Astrocyte (in vitro differentiated cells and primary cell): Measurements from ENCODE around the gene PDE1A. TPM values are rescaled to one million over a fixed set of nuclear protein-coding genes. Genes with fewer than 3 reads are reported as not detected.

Experiments
- DNase-seq: peaks from one replicate; pipeline ENCODE4 v3.0.0-alpha.2; 2010; ENCODE audit warnings: low read depth
- FAIRE-seq: peaks from 2 replicates; lab custom pipeline; 2011; peaks lifted over from hg19 to GRCh38; lab: Jason Lieb, UNC
- H2AFZ ChIP-seq: 2 replicates; pipeline ENCODE4 v1.6.0; 2012; ENCODE audit warnings: low read depth, low read length, inconsistent platforms
- H3K27ac ChIP-seq: 2 replicates; pipeline ENCODE4 v1.5.1; 2011; ENCODE audit warnings: low read depth, low read length, inconsistent platforms
- H3K27me3 ChIP-seq: 2 replicates; pipeline ENCODE4 v1.6.0; 2011; ENCODE audit warnings: low read length, inconsistent platforms; ENCODE audit not compliant: insufficient read depth
- H3K36me3 ChIP-seq: 2 replicates; pipeline ENCODE4 v1.5.1; 2011; ENCODE audit warnings: low read length, inconsistent platforms; ENCODE audit not compliant: insufficient read depth
- H3K4me1 ChIP-seq: 2 replicates; pipeline ENCODE4 v1.5.1; 2011; ENCODE audit warnings: low read length, inconsistent platforms; ENCODE audit not compliant: insufficient read depth
- H3K4me2 ChIP-seq: 2 replicates; pipeline ENCODE4 v1.6.0; 2012; ENCODE audit warnings: low read length, inconsistent platforms
- H3K4me3 ChIP-seq: 2 replicates; pipeline ENCODE4 v1.5.1; 2011; ENCODE audit warnings: low read depth, mild to moderate bottlenecking, low read length, inconsistent platforms; ENCODE audit not compliant: insufficient read depth
- H3K79me2 ChIP-seq: 2 replicates; pipeline ENCODE4 v1.6.0; 2012; ENCODE audit warnings: mild to moderate bottlenecking, low read length, inconsistent platforms; ENCODE audit not compliant: insufficient read depth
- H3K9ac ChIP-seq: 2 replicates; pipeline ENCODE4 v1.6.0; 2012; ENCODE audit warnings: mild to moderate bottlenecking, low read length, inconsistent platforms
- H3K9me3 ChIP-seq: 2 replicates; pipeline ENCODE4 v1.5.1; 2012; ENCODE audit warnings: low read depth, mild to moderate bottlenecking, low read length, inconsistent platforms; ENCODE audit not compliant: insufficient read depth
- H4K20me1 ChIP-seq: 2 replicates; pipeline ENCODE4 v1.6.0; 2012; ENCODE audit warnings: low read length, inconsistent platforms; ENCODE audit not compliant: insufficient read depth
- H3K27ac Mint-ChIP-seq: one replicate; pipeline ENCODE4 v1.8.0; 2021; ENCODE audit warnings: mild to moderate bottlenecking, mixed read lengths; ENCODE audit not compliant: unreplicated experiment
- H3K27me3 Mint-ChIP-seq: one replicate; pipeline ENCODE4 v1.8.0; 2021; ENCODE audit warnings: low read depth, mixed read lengths; ENCODE audit not compliant: unreplicated experiment
- H3K36me3 Mint-ChIP-seq: one replicate; pipeline ENCODE4 v1.8.0; 2021; ENCODE audit warnings: low read depth, mixed read lengths; ENCODE audit not compliant: unreplicated experiment
- H3K4me1 Mint-ChIP-seq: one replicate; pipeline ENCODE4 v1.8.0; 2021; ENCODE audit warnings: low read depth, mixed read lengths; ENCODE audit not compliant: unreplicated experiment
- H3K4me3 Mint-ChIP-seq: one replicate; pipeline ENCODE4 v1.8.0; 2021; ENCODE audit warnings: mild to moderate bottlenecking, moderate library complexity, mixed read lengths; ENCODE audit not compliant: unreplicated experiment
- H3K9me3 Mint-ChIP-seq: one replicate; pipeline ENCODE4 v1.8.0; 2021; ENCODE audit warnings: mild to moderate bottlenecking, mixed read lengths; ENCODE audit not compliant: unreplicated experiment
- EZH2 ChIP-seq: IDR thresholded peaks from 2 replicates; pipeline ENCODE4 v1.6.1; 2012; ENCODE audit warnings: mild to moderate bottlenecking, low read length, inconsistent platforms; ENCODE audit not compliant: insufficient read depth
- total RNA-seq: library from RNA; stranded (reverse); gene quantifications from 2 replicates; pipeline ENCODE4 v1.2.1, GENCODE V29; 2021
- TF ChIP-seq, protein P1 (sequence below): IDR thresholded peaks from 2 replicates; pipeline ENCODE4 v1.5.1; 2011; ENCODE audit warnings: low read depth, mild to moderate bottlenecking, inconsistent platforms, low read length, moderate library complexity; ENCODE audit not compliant: insufficient read depth

Gene PDE1A
- total RNA-seq, 1 donor from 2014 or later, result 0.32 TPM

DNA sequence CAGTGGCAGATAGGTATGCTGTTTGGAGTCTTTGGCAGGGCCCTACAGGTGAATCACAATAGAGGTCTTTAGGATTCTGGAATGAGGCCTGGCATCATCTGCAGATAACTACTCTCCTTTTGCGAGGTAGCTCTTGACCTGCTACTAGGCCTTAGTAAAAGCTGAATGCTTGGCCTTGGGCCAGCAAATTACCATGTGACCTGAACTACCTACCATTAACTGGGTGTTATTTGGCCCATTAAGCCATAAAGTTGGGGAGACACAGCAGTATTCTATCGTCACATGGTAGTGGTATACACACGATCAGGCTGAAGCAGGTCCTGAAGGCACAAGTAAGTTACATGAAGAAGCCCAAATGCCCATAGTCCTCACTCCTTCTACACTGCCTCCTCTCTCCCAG, 263.0 kb downstream of the PDE1A start:
- Histone ChIP-seq H2AFZ (no peak overlapping the region), H3K4me2 (no peak overlapping the region), H3K79me2 (no peaks in the 10 kb centered on the region), H3K27me3 (no peaks in the 10 kb centered on the region), H3K36me3 (no peaks in the 10 kb centered on the region), H3K4me3 (no peak overlapping the region), H3K9me3 (no peaks in the 10 kb centered on the region), H4K20me1 (no peaks in the 10 kb centered on the region), H3K27ac (no peak overlapping the region), H3K9ac (no peak overlapping the region), H3K4me1 (no peaks in the 10 kb centered on the region)
- TF ChIP-seq EZH2, result no peak
- TF ChIP-seq, protein P1, sequence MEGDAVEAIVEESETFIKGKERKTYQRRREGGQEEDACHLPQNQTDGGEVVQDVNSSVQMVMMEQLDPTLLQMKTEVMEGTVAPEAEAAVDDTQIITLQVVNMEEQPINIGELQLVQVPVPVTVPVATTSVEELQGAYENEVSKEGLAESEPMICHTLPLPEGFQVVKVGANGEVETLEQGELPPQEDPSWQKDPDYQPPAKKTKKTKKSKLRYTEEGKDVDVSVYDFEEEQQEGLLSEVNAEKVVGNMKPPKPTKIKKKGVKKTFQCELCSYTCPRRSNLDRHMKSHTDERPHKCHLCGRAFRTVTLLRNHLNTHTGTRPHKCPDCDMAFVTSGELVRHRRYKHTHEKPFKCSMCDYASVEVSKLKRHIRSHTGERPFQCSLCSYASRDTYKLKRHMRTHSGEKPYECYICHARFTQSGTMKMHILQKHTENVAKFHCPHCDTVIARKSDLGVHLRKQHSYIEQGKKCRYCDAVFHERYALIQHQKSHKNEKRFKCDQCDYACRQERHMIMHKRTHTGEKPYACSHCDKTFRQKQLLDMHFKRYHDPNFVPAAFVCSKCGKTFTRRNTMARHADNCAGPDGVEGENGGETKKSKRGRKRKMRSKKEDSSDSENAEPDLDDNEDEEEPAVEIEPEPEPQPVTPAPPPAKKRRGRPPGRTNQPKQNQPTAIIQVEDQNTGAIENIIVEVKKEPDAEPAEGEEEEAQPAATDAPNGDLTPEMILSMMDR, result no peak
- Mint-ChIP-seq H3K9me3 (no peaks in the 10 kb centered on the region), H3K4me1 (no peaks in the 10 kb centered on the region), H3K27me3 (no peaks in the 10 kb centered on the region), H3K4me3 (no peak overlapping the region), H3K36me3 (no peaks in the 10 kb centered on the region), H3K27ac (no peak overlapping the region)
- DNase-seq, result no peak
- no peak for FAIRE-seq

DNA sequence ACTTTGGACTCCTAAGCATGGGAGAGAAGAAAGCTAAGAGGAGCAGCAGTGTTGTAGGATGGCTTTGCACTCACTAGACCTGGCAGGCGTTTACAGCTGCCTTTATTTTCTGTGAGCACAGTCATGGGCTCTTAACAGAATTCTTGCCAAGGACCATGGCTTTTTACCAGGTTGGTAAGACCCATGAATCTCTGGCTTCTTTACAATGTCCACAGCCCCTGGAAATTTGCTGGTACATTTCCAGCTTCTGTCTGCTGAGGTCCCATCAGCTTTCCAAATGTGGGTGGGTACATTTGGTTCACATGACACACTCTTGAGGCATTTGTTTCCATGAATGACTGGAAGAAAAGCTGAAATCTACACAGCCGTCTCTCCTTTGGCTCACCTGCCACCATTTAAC, 278.5 kb downstream of the PDE1A start:
- no peak overlapping the region for H3K27ac Mint-ChIP-seq

DNA sequence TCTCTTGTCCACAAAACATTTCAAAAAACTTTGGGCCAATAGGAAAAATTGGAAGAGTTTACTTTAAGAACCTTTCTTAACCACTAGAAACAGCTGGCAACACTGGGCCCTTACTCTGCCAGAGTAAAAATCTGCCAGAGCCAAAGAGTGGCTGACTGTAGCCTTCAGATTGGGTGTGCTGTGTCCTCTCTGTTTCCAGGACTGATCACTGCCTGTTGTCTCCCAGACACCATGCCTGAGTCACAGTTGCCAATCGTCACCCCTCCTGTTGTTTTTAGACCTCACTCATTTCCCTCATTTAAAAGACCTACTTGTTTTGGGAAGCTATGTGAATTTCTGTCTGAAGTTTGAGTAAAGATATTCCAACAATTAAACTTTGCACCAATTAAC, 282.1 kb downstream of the PDE1A start:
- peak; percentile 39 for DNase-seq
- Histone ChIP-seq H2AFZ (peak overlapping the region; percentile 27), H3K4me1 (peaks cover 13% of the 10 kb centered on the region), H3K9me3 (no peaks in the 10 kb centered on the region), H3K4me2 (peak overlapping the region; percentile 21), H3K79me2 (no peaks in the 10 kb centered on the region), H3K27me3 (no peaks in the 10 kb centered on the region), H3K27ac (no peak overlapping the region), H3K9ac (no peak overlapping the region), H4K20me1 (no peaks in the 10 kb centered on the region), H3K4me3 (no peak overlapping the region), H3K36me3 (no peaks in the 10 kb centered on the region)
- no peak for FAIRE-seq
- H3K36me3 Mint-ChIP-seq, result no peaks in the 10 kb centered on the region
- H3K27ac Mint-ChIP-seq, result peak overlapping the region; percentile 27
- no peaks in the 10 kb centered on the region for H3K27me3 Mint-ChIP-seq
- no peak overlapping the region for H3K4me3 Mint-ChIP-seq
- TF ChIP-seq, protein P1, result no peak
- TF ChIP-seq EZH2, result no peak
- no peaks in the 10 kb centered on the region for H3K9me3 Mint-ChIP-seq
- H3K4me1 Mint-ChIP-seq, result peaks cover 13% of the 10 kb centered on the region

More for the DNA sequence above, 278.5 kb downstream of the PDE1A start:
- Histone ChIP-seq H3K27me3 (no peaks in the 10 kb centered on the region), H4K20me1 (no peaks in the 10 kb centered on the region), H3K36me3 (no peaks in the 10 kb centered on the region), H3K4me3 (no peak overlapping the region), H3K9me3 (no peaks in the 10 kb centered on the region), H3K4me1 (peaks cover 13% of the 10 kb centered on the region), H2AFZ (no peak overlapping the region), H3K4me2 (no peak overlapping the region), H3K79me2 (no peaks in the 10 kb centered on the region), H3K9ac (no peak overlapping the region), H3K27ac (no peak overlapping the region)
- H3K4me1 Mint-ChIP-seq, result peaks cover 13% of the 10 kb centered on the region
- no peaks in the 10 kb centered on the region for H3K36me3 Mint-ChIP-seq
- TF ChIP-seq, protein P1, result no peak
- TF ChIP-seq EZH2, result no peak
- no peaks in the 10 kb centered on the region for H3K27me3 Mint-ChIP-seq
- H3K9me3 Mint-ChIP-seq, result no peaks in the 10 kb centered on the region
- no peak overlapping the region for H3K4me3 Mint-ChIP-seq
- DNase-seq (peak; percentile 33), FAIRE-seq (no peak)
